DMS53 treated with DMSO at 0.1 percent for 48 hours (cell line): Measurements from ENCODE around the gene FADS3.
"Not testable (repeated sequence)": the region's sequence is repeated elsewhere in the genome, so short reads cannot be mapped to it uniquely, and the experiment has no call there.

Experiments used
- DNase-seq: peaks from one replicate; lab custom pipeline; 2025; ENCODE audit not compliant: unreplicated experiment; lab: John Stamatoyannopoulos, UW

The FADS3 gene

GRCh38 chr11:61882267-61882666 is 9.1 kb downstream of the FADS3 start:
- DNase-seq = not testable (repeated sequence)

- no peak for DNase-seq
These were observed 9.9 kb downstream of the FADS3 start for GRCh38 chr11:61881397-61881796.

GRCh38 chr11:61880454-61880853 is 10.9 kb downstream of the FADS3 start:
- no peak for DNase-seq

- no peak for DNase-seq
These were observed 11.3 kb downstream of the FADS3 start for GRCh38 chr11:61880031-61880430.

GRCh38 chr11:61879152-61879551 is 12.2 kb downstream of the FADS3 start:
- DNase-seq = no peak

DNA sequence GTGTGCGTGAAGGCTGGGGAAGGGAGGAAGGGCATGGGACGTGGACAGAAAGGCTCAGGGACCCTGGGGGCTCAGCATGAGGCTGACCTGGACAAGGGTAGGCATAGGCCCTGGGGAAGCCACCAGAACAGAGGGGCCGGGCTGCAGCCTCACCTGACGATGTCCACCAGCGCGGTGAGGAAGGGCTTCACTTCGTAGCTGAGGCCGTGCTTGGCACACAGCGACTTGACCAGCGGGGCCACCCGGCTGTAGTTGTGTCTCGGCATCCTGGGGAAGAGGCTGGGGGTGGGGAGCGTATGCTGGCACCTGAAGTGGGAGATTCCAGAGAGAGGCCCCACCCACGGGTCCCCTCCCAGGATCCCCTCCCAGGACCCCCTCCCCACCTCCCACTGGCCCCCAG is 15.6 kb downstream of the FADS3 start:
- no peak for DNase-seq

GRCh38 chr11:61874853-61875252 is 16.5 kb downstream of the FADS3 start:
- no peak for DNase-seq

- no peak for DNase-seq
These were observed 17.0 kb downstream of the FADS3 start for GRCh38 chr11:61874377-61874809.

DNA sequence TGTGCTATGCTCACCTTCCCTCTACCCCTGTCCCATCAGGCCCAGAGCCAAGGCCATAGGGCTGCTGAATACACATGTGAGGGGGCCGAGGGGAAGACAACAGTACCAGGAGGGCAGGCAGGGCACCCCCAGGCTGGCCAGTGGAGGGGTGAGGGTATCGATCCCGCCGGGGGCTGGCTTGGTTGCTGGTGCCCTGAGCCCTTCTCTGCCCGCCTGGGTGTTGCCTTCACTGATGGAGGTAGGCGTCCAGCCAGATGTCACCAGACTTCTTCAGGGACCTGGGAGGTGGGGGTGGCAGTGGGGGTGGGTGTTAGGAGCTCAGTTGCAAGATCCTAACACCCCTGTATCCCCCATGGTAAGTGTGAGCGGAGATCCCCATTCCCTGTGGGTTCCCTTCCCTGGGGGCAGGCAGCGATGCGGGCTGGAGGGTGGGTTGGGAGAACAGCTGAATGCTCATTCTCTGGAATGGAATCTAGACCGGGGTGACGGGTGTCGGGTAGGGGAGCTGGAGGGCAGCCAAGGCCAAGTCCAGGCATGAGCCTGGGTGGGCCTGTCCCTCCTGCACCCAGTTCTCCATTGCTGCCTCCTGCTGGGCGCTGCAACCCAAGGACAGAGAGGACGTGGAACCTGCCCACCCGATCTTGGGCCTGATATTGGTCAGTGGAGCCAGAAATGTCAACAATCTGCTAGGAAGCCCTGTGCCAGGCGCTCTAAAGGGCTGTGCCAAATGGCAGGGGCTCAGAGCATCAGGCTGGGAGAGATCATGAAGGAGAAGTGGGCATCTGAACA is 17.6 kb downstream of the FADS3 start:
- DNase-seq = no peak

GRCh38 chr11:61872935-61873565 is 18.3 kb downstream of the FADS3 start:
- DNase-seq = no peak

DNA sequence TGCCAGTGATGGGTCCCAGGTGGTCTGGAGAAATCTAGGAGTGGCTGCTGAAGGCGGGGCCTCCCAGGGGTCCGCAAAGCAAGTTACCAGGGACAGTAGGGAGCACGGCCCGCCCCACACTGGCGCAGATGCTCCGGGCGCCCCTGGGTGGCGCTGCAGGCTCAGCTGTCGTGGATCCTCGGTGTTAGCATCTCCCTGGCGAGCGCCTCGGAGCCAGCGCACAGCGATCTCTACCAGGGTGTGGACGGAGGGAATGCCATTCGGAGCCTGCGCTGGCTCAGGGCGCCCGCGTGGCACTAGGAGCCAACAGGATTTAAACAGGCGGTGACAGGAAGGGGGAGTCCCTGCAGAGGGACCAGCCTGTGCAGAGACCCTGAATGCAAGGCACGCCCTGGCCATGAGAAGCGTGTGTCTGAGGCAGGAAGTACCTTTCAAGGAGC is 20.2 kb downstream of the FADS3 start:
- peak; percentile 65 for DNase-seq

DNA sequence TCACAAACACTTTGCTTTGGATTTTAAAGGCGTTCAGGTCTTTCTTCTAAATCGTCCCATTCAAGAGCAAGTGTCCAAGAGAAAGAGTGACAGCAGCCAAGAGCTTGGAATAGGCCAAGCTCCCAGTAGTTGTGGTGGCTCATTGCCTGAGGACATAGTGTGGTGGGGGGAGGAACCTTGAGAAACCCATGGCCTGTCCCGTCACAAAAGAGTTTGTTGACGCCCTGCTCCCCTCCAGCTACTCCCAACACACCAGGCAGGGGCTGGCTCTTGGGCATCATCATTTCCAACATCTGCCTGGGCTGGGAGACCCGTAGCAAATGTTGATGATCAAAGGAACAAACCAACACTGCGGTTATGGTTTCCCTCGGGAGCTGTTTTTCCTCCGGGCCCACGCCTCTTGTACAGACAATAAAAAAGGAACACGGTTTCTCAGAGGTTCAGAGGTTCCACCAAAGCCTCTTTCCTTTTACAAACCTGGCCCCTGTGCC is 20.8 kb downstream of the FADS3 start:
- DNase-seq = no peak

DNA sequence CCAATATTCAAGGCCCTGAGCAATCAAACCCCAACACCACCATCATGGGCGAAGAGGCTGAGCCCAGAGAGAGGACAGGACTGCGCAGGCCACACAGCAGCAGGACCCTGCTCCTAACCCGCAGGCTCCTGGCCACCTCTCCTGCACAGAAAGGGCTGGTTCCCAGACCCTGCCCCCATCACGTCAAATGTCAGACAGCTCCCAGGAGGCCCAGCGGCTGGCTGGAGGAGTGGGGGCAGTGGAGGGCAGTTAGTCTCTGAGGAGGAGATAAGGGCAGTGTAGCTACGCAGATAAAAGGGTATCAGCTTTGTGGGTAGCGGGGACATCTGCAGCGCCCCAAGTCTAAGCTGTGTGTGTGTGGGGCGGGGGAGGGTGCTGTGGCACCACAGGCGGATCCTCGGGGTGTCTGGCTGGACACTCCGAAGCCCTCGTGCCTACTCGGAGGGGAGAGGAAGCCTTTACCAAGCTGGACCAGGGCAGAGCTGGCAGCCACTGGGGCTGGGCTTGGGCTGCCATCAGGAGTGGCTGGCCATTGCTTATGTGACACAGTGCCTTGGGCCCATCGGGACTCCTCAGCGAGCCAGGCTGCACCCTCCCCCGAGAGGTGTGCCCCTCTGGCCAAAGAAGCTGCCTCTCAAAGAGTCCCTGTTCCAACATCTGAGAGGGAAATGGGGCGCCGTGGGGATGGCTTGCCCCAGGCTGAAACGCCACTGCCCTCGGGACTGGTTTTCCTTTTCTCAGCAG is 21.5 kb downstream of the FADS3 start:
- no peak for DNase-seq

- no peak for DNase-seq
These were observed 22.0 kb downstream of the FADS3 start for GRCh38 chr11:61869429-61869707.

GRCh38 chr11:61868571-61869428 is 22.5 kb downstream of the FADS3 start:
- DNase-seq = no peak

- no peak for DNase-seq
These were observed 24.4 kb downstream of the FADS3 start for GRCh38 chr11:61866958-61867343.

- no peak for DNase-seq
These were observed 25.0 kb downstream of the FADS3 start for GRCh38 chr11:61866231-61866957.

DNA sequence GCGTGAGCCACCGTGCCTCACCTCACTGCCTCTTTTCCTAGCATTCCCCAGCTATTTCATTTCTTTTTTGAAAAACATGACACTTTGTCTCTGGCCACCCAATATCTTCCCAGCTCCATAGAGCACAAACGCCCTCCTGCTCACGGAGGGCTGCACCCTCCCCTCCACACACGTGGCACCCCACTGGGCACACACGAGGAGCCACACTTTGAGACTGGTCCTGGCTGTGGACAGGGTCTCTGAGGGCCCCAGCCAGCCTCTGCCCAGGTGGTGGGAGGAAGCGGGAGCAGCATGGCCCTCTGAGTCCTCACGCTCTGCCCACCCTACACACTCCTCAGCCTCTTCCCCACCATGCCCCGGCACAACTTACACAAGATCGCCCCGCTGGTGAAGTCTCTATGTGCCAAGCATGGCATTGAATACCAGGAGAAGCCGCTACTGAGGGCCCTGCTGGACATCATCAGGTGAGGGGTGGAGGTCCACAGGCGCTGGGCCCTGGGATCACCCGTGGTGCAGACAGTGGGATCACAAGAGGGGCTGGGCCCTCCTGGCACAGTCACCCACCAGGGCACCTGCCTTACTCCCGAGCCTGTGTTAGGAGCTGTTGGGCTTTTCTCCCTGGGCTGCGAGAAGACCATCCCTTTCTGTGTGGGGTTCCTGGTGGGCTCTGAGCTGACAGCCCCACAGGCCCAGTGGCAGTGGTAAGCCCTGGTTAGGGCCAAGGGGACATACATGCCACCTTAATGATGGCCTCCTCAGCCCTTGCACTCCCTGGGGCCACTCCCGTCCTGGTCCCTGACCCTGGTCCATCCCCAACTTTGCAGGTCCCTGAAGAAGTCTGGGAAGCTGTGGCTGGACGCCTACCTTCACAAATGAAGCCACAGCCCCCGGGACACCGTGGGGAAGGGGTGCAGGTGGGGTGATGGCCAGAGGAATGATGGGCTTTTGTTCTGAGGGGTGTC is 26.2 kb downstream of the FADS3 start:
- no peak for DNase-seq

DNA sequence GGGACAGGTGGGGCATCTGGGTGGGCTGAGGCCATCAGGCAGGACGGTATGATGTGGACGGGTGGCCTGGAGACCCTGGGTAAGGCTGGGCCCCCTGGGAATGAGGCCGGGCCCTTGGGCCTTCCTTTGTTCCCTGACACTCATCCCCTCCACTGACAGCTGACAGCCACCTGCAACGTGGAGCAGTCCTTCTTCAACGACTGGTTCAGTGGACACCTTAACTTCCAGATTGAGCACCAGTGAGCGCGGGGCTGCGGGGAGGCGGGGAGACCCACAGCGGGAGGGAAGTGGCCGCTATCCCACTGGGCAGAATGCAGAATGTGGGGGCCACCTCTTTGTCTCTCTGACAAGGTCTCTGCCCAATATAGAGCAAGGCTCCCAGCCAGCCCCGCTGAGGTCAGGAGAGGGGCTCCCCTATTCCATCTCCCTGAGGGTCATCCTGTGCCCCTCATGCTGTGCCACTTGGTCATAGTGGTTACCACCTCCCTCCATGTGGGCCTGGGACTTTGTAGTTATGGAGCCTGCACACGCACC is 27.7 kb downstream of the FADS3 start:
- DNase-seq = no peak
